PFSK-1 (cell line): Measurements from ENCODE around the gene NEGR1.

Source experiments
- FOXP2 ChIP-seq: optimal IDR thresholded peaks from 2 replicates; pipeline ENCODE3; 2011; ENCODE audit warnings: borderline replicate concordance, control low read depth, inconsistent platforms; ENCODE audit not compliant: insufficient read depth; ENCODE audit errors: extremely low read length, extremely low read depth
- POLR2AphosphoS5 ChIP-seq: IDR thresholded peaks from 2 replicates; pipeline ENCODE4 v1.6.1; 2012; ENCODE audit warnings: low read depth, mild to moderate bottlenecking, control low read depth, low read length, moderate library complexity
- SIN3A ChIP-seq: IDR thresholded peaks from 2 replicates; pipeline ENCODE4 v1.6.1; 2012; ENCODE audit warnings: mild to moderate bottlenecking, low read length, moderate library complexity, borderline replicate concordance; ENCODE audit not compliant: insufficient read depth
- TAF1 ChIP-seq: IDR thresholded peaks from 2 replicates; pipeline ENCODE4 v1.6.1; 2012; ENCODE audit warnings: low read length, control low read depth, borderline replicate concordance; ENCODE audit not compliant: insufficient read depth
- TF ChIP-seq, protein P1 (sequence below), 2 experiments: IDR thresholded peaks; 2 replicates each; pipeline versions ENCODE4 v1.6.1 to v1.8.0; 2011 to 2012; ENCODE audit warnings: low read depth in 2 of 2, low read length in 2 of 2, control low read depth in 1 of 2, inconsistent platforms in 1 of 2, mild to moderate bottlenecking in 1 of 2, moderate library complexity in 1 of 2; ENCODE audit not compliant: insufficient read depth in 1 of 2

The NEGR1 gene

GRCh38 chr1:71766748-71767147, 515.6 kb downstream of the NEGR1 start:
- TF ChIP-seq POLR2AphosphoS5 = no peak
- no peak for TF ChIP-seq FOXP2

GRCh38 chr1:71762514-71763255, 519.7 kb downstream of the NEGR1 start:
- no peak for TF ChIP-seq SIN3A
- no peak for TF ChIP-seq FOXP2
- TF ChIP-seq, protein P1, sequence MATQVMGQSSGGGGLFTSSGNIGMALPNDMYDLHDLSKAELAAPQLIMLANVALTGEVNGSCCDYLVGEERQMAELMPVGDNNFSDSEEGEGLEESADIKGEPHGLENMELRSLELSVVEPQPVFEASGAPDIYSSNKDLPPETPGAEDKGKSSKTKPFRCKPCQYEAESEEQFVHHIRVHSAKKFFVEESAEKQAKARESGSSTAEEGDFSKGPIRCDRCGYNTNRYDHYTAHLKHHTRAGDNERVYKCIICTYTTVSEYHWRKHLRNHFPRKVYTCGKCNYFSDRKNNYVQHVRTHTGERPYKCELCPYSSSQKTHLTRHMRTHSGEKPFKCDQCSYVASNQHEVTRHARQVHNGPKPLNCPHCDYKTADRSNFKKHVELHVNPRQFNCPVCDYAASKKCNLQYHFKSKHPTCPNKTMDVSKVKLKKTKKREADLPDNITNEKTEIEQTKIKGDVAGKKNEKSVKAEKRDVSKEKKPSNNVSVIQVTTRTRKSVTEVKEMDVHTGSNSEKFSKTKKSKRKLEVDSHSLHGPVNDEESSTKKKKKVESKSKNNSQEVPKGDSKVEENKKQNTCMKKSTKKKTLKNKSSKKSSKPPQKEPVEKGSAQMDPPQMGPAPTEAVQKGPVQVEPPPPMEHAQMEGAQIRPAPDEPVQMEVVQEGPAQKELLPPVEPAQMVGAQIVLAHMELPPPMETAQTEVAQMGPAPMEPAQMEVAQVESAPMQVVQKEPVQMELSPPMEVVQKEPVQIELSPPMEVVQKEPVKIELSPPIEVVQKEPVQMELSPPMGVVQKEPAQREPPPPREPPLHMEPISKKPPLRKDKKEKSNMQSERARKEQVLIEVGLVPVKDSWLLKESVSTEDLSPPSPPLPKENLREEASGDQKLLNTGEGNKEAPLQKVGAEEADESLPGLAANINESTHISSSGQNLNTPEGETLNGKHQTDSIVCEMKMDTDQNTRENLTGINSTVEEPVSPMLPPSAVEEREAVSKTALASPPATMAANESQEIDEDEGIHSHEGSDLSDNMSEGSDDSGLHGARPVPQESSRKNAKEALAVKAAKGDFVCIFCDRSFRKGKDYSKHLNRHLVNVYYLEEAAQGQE (IDR thresholded peaks at IDR 0.05; ENCODE audit: insufficient read depth in 1 of 2, low read depth in 2 of 2, low read length in 2 of 2) = no peak

DNA sequence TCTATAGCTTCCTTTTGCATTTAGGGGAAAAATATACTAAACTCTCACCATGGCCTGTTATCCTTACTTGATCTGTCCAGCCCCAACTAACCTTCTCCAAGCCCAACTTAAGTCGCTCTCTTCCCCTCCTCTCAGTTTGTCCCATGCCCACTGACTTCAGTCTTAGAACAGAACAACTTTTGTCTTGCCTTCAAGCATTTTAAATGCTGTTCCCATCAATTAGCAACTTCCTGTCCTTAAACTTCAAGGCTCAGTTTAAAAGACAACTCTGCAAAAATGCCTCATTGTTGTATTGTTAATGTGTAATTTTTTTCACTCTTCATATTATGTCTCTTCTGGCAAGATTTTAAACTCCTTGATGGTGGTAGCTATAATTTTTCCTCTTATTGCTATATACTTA, 526.9 kb downstream of the NEGR1 start:
- TF ChIP-seq, protein P1 (IDR thresholded peaks at IDR 0.05; ENCODE audit: insufficient read depth in 1 of 2, low read depth in 2 of 2, low read length in 2 of 2) = no peak
- TF ChIP-seq FOXP2 = no peak
- no peak for TF ChIP-seq SIN3A
- TF ChIP-seq TAF1 = no peak
- TF ChIP-seq POLR2AphosphoS5 = no peak

DNA sequence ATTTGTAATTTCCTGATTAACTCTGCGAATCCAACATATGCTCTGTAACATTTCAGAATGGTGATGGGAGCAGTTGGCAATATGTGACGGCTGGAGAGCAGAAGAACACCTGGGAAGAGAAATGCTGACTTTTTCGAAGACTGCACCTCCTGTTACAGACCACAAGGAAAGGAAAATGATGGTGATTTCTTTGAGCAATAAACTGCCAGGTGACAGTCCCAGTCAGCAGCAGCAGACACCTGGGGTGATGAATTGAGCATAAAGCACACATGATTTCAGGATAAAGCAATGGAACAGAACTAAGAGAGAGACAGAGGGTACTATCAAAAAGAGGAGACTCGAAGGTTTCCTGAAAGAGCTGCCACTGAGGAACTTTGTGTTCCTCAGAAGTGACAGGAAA, 528.6 kb downstream of the NEGR1 start:
- TF ChIP-seq FOXP2 (no peak), TAF1 (no peak), SIN3A (no peak)

- TF ChIP-seq SIN3A (no peak), POLR2AphosphoS5 (no peak), TAF1 (no peak), FOXP2 (no peak)
- TF ChIP-seq, protein P1 (IDR thresholded peaks at IDR 0.05; ENCODE audit: insufficient read depth in 1 of 2, low read depth in 2 of 2, low read length in 2 of 2) = no peak
Measured at GRCh38 chr1:71745326-71745725, 537.0 kb downstream of the NEGR1 start.

GRCh38 chr1:71743862-71744261, 538.5 kb downstream of the NEGR1 start:
- TF ChIP-seq POLR2AphosphoS5 (no peak), TAF1 (no peak)

GRCh38 chr1:71738910-71739309, 543.4 kb downstream of the NEGR1 start:
- no peak for TF ChIP-seq SIN3A
